Endothelial cell of umbilical vein (primary cell): ENCODE results near the gene AP4M1. TPM values are rescaled to one million over a fixed set of nuclear protein-coding genes. Genes with fewer than 3 reads are reported as not detected.
"Not testable (repeated sequence)": the region's sequence is repeated elsewhere in the genome, so short reads cannot be mapped to it uniquely, and the experiment has no call there.

Source experiments
- BruUV-seq: library from RNA; stranded (reverse); fragments of 400-500 nt; replicated peaks from 2 replicates; lab custom pipeline; 2021; lab: Mats Ljungman, UMichigan
- CTCF ChIA-PET: fragments of 300-600, 350-600 bp; sonication (Branson Sonifier 250); formaldehyde crosslinking; loops from one replicate; lab custom pipeline; 2021; ENCODE audit warnings: antibody characterized with exemption, inconsistent platforms; lab: Charles Lee
- POLR2A ChIA-PET: fragments of 300-600, 350-600 bp; sonication (Branson Sonifier 250); formaldehyde crosslinking; loops from one replicate; lab custom pipeline; 2021; ENCODE audit warnings: antibody characterized with exemption, inconsistent platforms; lab: Charles Lee
- DNase-seq: peaks from one replicate; pipeline ENCODE4 v3.0.0-alpha.2; 2011; ENCODE audit warnings: low read depth, low spot score
- FAIRE-seq: peaks from 2 replicates; lab custom pipeline; 2011; peaks lifted over from hg19 to GRCh38; lab: Jason Lieb, UNC
- H2AFZ ChIP-seq: 2 replicates; pipeline ENCODE4 v1.6.0; 2012; ENCODE audit warnings: low read depth, low read length, control low read depth, inconsistent platforms
- H3K27ac ChIP-seq: 2 replicates; pipeline ENCODE4 v1.5.1; 2011; ENCODE audit warnings: low read depth, mild to moderate bottlenecking, control low read depth, low read length, moderate library complexity; ENCODE audit not compliant: insufficient read depth
- H3K27me3 ChIP-seq, 2 experiments: 2 replicates each; pipeline versions ENCODE4 v1.6.0 to v1.6.1; 2011; ENCODE audit warnings: low read length in 2 of 2, mixed read lengths in 1 of 2; ENCODE audit not compliant: control insufficient read depth in 2 of 2, insufficient read depth in 2 of 2
- H3K36me3 ChIP-seq, 2 experiments: 2 replicates in 1 of 2; 3 replicates in 1 of 2; pipeline ENCODE4 v1.5.1; 2011; ENCODE audit warnings: low read length in 2 of 2, mild to moderate bottlenecking in 1 of 2, moderate library complexity in 1 of 2; ENCODE audit not compliant: control insufficient read depth in 2 of 2, insufficient read depth in 2 of 2; ENCODE audit errors: extremely low read depth in 1 of 2
- H3K4me1 ChIP-seq: 3 replicates; pipeline ENCODE4 v1.5.1; 2011; ENCODE audit warnings: mild to moderate bottlenecking, low read length; ENCODE audit not compliant: control insufficient read depth, insufficient read depth; ENCODE audit errors: extremely low read depth
- H3K4me2 ChIP-seq: 2 replicates; pipeline ENCODE4 v1.6.1; 2011; ENCODE audit warnings: low read length, control low read depth, mixed read lengths; ENCODE audit not compliant: insufficient read depth
- H3K4me3 ChIP-seq, 3 experiments: fragments of 200-600 bp in 1 of 3; sonication (generic), shearing (Covaris generic) in 1 of 3; replicated peaks in 1 of 3; 2 replicates each; pipeline ENCODE4 v1.5.1; 2011 to 2016; ENCODE audit warnings: control low read depth in 3 of 3, low read length in 3 of 3, mild to moderate bottlenecking in 2 of 3, inconsistent platforms in 1 of 3, low read depth in 1 of 3, moderate library complexity in 1 of 3; ENCODE audit not compliant: insufficient read depth in 1 of 3
- H3K79me2 ChIP-seq: 2 replicates; pipeline ENCODE4 v1.6.0; 2012; ENCODE audit warnings: low read length, inconsistent platforms; ENCODE audit not compliant: control insufficient read depth, insufficient read depth
- H3K9ac ChIP-seq: replicated peaks from 2 replicates; pipeline ENCODE3; 2011; ENCODE audit warnings: low read length, control low read depth; ENCODE audit not compliant: insufficient read depth; ENCODE audit errors: extremely low read depth
- H3K9me1 ChIP-seq: replicated peaks from 3 replicates; pipeline ENCODE4 v1.6.0; 2011; ENCODE audit warnings: mild to moderate bottlenecking, low read length; ENCODE audit not compliant: control insufficient read depth, insufficient read depth; ENCODE audit errors: extremely low read depth
- H3K9me3 ChIP-seq: replicated peaks from 2 replicates; pipeline ENCODE4 v1.5.1; 2012; ENCODE audit warnings: low read length, inconsistent platforms; ENCODE audit not compliant: control insufficient read depth, insufficient read depth
- H4K20me1 ChIP-seq: replicated peaks from 2 replicates; pipeline ENCODE3; 2011; ENCODE audit warnings: mild to moderate bottlenecking, low read length; ENCODE audit not compliant: control insufficient read depth, insufficient read depth; ENCODE audit errors: extremely low read depth
- CTCF ChIP-seq, 2 donors: IDR thresholded peaks; 1 replicate in 1 of 2; 2 replicates in 1 of 2; pipeline ENCODE4 v1.5.1; 2011; ENCODE audit warnings: low read length in 2 of 2, mild to moderate bottlenecking in 2 of 2, moderate library complexity in 2 of 2, control low read depth in 1 of 2, inconsistent platforms in 1 of 2, low read depth in 1 of 2; ENCODE audit not compliant: insufficient read depth in 1 of 2; ENCODE audit errors: extremely low read depth in 1 of 2
- EZH2 ChIP-seq: IDR thresholded peaks from 2 replicates; pipeline ENCODE4 v1.6.1; 2012; ENCODE audit warnings: borderline replicate concordance, low read depth, mild to moderate bottlenecking, moderate library complexity, low read length, inconsistent platforms; ENCODE audit not compliant: severe bottlenecking
- FOS ChIP-seq: IDR thresholded peaks from 2 replicates; pipeline ENCODE4 v1.6.1; 2011; ENCODE audit warnings: mild to moderate bottlenecking, low read length, moderate library complexity, borderline replicate concordance; ENCODE audit not compliant: insufficient read depth
- GATA2 ChIP-seq: IDR thresholded peaks from 2 replicates; pipeline ENCODE4 v1.7.0; 2011; ENCODE audit warnings: low read depth, mild to moderate bottlenecking, moderate library complexity, mixed read lengths, low read length; ENCODE audit not compliant: insufficient read length, insufficient read depth
- JUN ChIP-seq: IDR thresholded peaks from 2 replicates; pipeline ENCODE4 v1.6.1; 2011; ENCODE audit warnings: borderline replicate concordance, low read depth; ENCODE audit not compliant: insufficient read length, insufficient read depth
- MAX ChIP-seq: IDR thresholded peaks from 2 replicates; pipeline ENCODE4 v1.6.1; 2011; ENCODE audit not compliant: insufficient read depth, insufficient read length
- MYC ChIP-seq: IDR thresholded peaks from one replicate; pipeline ENCODE4 v1.6.1; 2011; ENCODE audit warnings: mild to moderate bottlenecking, low read depth, low read length
- POLR2A ChIP-seq: IDR thresholded peaks from 2 replicates; pipeline ENCODE4 v1.6.1; 2012; ENCODE audit warnings: low read depth, mild to moderate bottlenecking, control low read depth, low read length
- POLR2AphosphoS5 ChIP-seq: IDR thresholded peaks from 2 replicates; pipeline ENCODE4 v1.6.1; 2012; ENCODE audit warnings: low read depth, mild to moderate bottlenecking, control low read depth, low read length, moderate library complexity; ENCODE audit not compliant: insufficient read depth
- dilution Hi-C: fragments of 300-500 bp; cut with MboI; formaldehyde crosslinking; loops from one replicate; pipeline ENCODE4 v1.15.0; 2019; ENCODE audit warnings: low sequenced_read_pairs; ENCODE audit not compliant: extremely low pct_ligation_motif_present
- intact Hi-C: fragments of 100-400 bp; cut with micrococcal nuclease; formaldehyde crosslinking; loops from one replicate; pipeline ENCODE4 v1.10.0; 2022
- polyA plus RNA-seq, 4 experiments: library from polyadenylated mRNA; depleted of rRNA in 3 of 4; stranded (reverse) in 3 of 4; unstranded in 1 of 4; fragments of >200 nt; gene quantifications; 2 replicates each; pipeline versions ENCODE4 v1.2.1 to v1.2.3, GENCODE V29; 2011 to 2012; ENCODE audit warnings: missing spikeins in 1 of 4
- total RNA-seq: library from RNA; stranded (reverse); gene quantifications from 2 replicates; pipeline ENCODE4 v1.2.3, GENCODE V29; 2021

The AP4M1 gene
- total and polyA plus RNA-seq, 2 donors (not counting 3 experiments of a cell fraction or from before 2014, with no cell fraction given), result 20.5 to 27.4 TPM

DNA sequence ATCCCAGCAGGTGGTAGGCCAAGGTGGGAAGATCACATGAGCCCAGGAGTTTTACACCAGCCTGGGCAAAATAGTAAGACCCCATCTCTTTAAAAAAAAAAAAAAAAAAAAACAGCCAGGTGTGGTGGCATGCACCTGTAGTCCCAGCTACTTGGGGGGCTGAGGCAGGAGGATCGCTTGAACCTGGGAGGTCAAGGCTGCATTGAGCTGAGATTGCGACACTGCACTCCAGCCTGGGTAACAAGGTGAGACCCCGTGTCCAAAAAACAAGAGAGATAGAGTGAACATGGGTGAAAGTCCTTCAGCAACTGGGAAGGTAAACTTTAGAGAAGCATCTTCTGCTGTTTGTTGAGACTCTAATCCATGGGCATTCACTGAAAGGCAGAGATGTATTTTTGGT is 41.0 kb downstream of the AP4M1 start:
- ChIA-PET POLR2A (no interaction called here), CTCF (interaction anchor here (1.1 to 1.6 kb wide), 3 partner anchors 9 to 265 kb away, joined by 4 to 8 read pairs (median 6); no protein-coding TSS in a partner anchor)
- H2AFZ ChIP-seq, result no peak overlapping the region
- H3K4me2 ChIP-seq, result no peak overlapping the region
- no peak for TF ChIP-seq GATA2
- TF ChIP-seq EZH2, result no peak
- TF ChIP-seq POLR2A, result no peak
- no peak for TF ChIP-seq POLR2AphosphoS5
- TF ChIP-seq MAX, result no peak
- TF ChIP-seq MYC, result no peak
- TF ChIP-seq FOS, result no peak
- no peak for TF ChIP-seq JUN
- no peak for TF ChIP-seq CTCF (IDR thresholded peaks at IDR 0.05; ENCODE audit: extremely low read depth in 1 of 2, insufficient read depth in 1 of 2, low read depth in 1 of 2, low read length in 2 of 2)
- DNase-seq (no peak), FAIRE-seq (no peak)
- intact Hi-C loops (loop anchor here (10.0 kb wide), 1 partner anchor 912 kb away; no protein-coding TSS in a partner anchor), dilution Hi-C loops (no loop called here)
- no peaks in the 10 kb centered on the region for H4K20me1 ChIP-seq
- BruUV-seq, result no TSS peak
- H3K27ac ChIP-seq, result no peak overlapping the region
- H3K4me3 ChIP-seq, result no peak overlapping the region
- no peaks in the 10 kb centered on the region for H3K9me3 ChIP-seq
- H3K36me3 ChIP-seq, result no peaks in the 10 kb centered on the region
- no peaks in the 10 kb centered on the region for H3K79me2 ChIP-seq
- peaks cover 0 to 3% of the 10 kb centered on the region in 2 experiments for H3K27me3 ChIP-seq
- H3K4me1 ChIP-seq, result no peaks in the 10 kb centered on the region
- no peak overlapping the region for H3K9ac ChIP-seq
- H3K9me1 ChIP-seq, result no peaks in the 10 kb centered on the region

GRCh38 chr7:100146350-100146749 is 44.9 kb downstream of the AP4M1 start:
- DNase-seq, H3K9ac ChIP-seq, BruUV-seq, H3K4me1 ChIP-seq, H3K9me1 ChIP-seq, dilution Hi-C loops, FAIRE-seq, H3K4me2 ChIP-seq, H3K27me3 ChIP-seq, H3K4me3 ChIP-seq, H2AFZ ChIP-seq, POLR2A ChIA-PET, H4K20me1 ChIP-seq, H3K9me3 ChIP-seq, H3K27ac ChIP-seq, H3K36me3 ChIP-seq: not testable (repeated sequence)
- CTCF ChIA-PET, result interaction anchor here (1.5 to 1.7 kb wide), 2 partner anchors 14 to 15 kb away, joined by 4 to 5 read pairs; no protein-coding TSS in a partner anchor
- peaks cover 13% of the 10 kb centered on the region for H3K79me2 ChIP-seq
- intact Hi-C loops, result loop anchor here (10.0 kb wide), 1 partner anchor 908 kb away; no protein-coding TSS in a partner anchor
